Activated naive CD4-positive, alpha-beta T cell treated with anti-CD3 and anti-CD28 coated beads, Interleukin-2, amount 50 U/mL, for 16 hours (primary cell): ENCODE measurements around the gene CEMIP.

Experiments
- DNase-seq: peaks from one replicate; pipeline ENCODE4 v3.0.0-alpha.2; 2020

Gene CEMIP

GRCh38 chr15:80898040-80898439, 118.9 kb downstream of the CEMIP start:
- DNase-seq: no peak

- no peak for DNase-seq
Measured at GRCh38 chr15:80902298-80902801, 123.2 kb downstream of the CEMIP start.

GRCh38 chr15:80904998-80905397, 125.8 kb downstream of the CEMIP start:
- no peak for DNase-seq

GRCh38 chr15:80906159-80906766, 127.1 kb downstream of the CEMIP start:
- DNase-seq: no peak

DNA sequence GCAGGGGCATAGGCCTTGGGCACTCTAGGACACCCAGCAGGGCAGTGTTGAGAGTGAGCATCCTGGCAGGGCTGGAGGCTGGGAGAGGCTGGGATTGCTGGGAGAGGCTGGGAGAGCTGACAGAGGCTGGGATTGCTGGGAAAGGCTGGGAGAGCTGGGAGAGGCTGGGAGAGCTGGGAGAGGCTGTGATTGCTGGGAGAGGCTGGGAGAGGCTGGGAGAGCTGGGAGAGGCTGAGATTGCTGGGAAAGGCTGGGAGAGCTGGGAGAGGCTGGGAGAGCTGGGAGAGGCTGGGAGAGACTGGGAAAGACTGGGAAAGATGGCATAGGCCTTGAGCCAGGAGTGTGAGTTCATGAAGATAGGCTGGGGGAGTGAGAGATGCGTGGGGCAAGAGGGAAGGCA, 132.7 kb downstream of the CEMIP start:
- DNase-seq: no peak

DNA sequence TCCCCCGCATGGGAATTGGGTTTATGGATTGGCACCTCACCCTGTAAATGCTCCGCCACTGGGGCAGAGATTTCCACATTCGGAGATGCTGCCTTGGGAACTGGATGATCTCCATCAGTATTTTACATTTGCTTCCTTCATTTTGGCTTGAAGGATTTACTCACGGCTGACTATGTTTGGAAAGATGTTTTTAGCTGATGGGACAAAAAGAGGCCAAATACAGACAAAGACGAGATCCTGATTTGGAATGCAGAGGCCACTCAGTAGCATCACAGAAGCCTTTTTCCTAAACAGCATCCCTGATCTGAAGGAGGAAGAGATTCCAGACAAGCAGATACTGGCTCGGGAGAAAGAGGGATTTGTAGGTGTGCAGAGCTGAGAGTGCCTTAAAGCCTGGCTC, 133.5 kb downstream of the CEMIP start:
- DNase-seq: no peak

DNA sequence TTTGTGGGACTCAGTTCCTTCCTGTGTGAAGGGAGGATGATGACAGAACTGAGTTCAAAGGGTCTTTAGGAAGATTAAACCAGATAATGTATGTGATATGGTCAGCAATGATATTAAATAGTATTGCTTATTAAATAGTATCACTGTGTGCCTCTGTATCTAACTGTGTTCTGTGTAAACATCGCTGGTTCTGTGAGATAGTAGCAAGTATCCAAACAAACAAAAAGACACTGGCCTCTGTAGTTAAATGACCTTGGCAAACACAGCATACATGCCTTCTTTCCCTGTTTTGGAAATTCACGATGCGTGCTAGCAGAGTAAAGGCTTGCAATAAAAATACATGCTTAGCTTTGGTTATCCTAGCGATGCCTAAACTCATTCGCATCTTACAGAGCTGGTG, 134.4 kb downstream of the CEMIP start:
- no peak for DNase-seq

DNA sequence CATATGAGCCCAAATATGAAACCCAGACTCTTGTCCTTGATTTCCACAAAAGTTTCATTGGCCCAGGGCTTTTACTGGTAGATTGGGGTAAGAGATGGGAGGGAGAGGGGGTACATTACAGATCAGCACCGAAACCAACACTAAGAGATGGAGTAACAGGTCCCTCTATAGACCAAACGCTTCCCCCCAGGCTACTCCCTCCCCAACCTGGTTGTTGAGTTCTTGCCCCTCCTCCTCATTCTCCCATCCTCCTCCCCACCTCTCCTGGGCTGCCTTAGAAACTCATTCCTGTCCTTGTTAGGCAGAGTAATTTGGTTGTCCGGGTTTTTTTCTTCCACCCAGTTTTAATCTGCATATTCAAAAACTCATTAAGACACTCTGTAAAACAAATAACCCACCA, 136.3 kb downstream of the CEMIP start:
- no peak for DNase-seq

GRCh38 chr15:80916056-80916455, 136.9 kb downstream of the CEMIP start:
- DNase-seq: no peak

DNA sequence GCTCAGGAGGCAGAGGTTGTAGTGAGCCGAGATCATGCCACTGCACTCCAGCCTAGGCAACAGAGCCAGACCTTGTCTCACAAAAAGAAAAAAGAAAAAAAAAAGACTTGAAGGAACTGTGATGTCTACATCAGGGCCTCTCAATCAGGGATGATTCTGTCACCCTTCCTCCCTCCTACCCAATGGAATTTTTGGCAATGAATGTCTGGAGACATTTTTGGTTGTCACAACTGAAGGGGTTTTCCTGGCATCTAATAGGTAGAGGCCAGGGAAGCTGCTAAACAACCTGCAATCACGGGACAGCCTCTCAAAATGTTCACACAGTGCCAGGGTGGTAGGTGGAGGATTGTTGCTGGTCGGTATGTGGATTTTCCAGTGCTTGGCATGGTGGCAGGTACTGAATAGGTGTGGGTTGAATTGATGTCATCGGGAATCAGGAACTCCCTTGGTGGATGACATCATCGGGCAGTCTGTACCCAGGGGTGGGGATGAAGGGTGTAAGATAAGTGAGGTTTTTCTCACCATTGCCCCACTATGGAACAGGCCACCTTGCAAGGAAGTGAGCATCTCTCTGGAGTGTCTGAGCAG, 139.1 kb downstream of the CEMIP start:
- DNase-seq: no peak

DNA sequence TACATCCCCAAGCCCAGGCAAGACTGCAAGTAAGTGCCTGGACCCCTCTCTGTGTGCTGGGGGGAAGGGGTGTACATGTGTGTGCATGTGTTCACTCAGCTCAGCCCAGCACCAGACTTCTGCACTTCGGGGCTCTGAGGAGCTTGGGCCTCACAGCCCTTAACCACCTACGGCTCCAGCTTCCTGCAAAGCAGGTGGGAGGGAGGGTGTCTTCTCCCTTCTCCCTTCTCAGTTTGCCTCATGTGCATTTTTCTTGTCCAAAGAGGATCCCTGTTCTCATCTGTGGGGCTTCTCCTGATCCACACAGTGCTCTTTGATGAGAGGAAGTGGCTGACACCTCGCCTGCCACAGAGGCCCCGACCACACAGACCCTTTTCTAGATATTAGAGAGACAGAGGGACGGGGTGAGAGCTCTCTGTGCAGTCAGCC, 141.1 kb downstream of the CEMIP start:
- no peak for DNase-seq

GRCh38 chr15:80921736-80922410, 142.7 kb downstream of the CEMIP start:
- DNase-seq: no peak

DNA sequence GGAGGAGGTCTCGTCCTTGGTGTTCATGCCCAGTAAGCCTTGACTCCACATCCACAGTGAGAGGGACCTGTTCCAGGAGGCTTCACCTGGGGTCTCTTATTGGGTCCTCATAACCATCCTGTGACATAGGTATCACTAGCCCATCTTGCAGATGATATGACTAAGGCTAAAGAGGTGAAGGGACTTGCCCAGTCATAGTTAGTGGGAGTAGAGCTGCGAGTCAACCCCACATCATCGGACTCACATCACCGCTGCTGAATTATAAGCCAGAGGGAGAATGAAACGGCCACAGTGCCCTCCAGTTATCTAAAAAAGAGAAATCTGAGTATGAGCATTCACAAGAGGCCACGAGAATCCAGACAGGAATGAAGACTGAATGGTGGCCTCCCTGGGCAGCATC, 144.5 kb downstream of the CEMIP start:
- DNase-seq: no peak

GRCh38 chr15:80924278-80924677, 145.1 kb downstream of the CEMIP start:
- DNase-seq: no peak

- no peak for DNase-seq
Measured at GRCh38 chr15:80925597-80926059, 146.5 kb downstream of the CEMIP start.

- no peak for DNase-seq
Measured at GRCh38 chr15:80926126-80926525, 147.0 kb downstream of the CEMIP start.

GRCh38 chr15:80929225-80929624, 150.1 kb downstream of the CEMIP start:
- DNase-seq: no peak

GRCh38 chr15:80929689-80930088, 150.5 kb downstream of the CEMIP start:
- no peak for DNase-seq

DNA sequence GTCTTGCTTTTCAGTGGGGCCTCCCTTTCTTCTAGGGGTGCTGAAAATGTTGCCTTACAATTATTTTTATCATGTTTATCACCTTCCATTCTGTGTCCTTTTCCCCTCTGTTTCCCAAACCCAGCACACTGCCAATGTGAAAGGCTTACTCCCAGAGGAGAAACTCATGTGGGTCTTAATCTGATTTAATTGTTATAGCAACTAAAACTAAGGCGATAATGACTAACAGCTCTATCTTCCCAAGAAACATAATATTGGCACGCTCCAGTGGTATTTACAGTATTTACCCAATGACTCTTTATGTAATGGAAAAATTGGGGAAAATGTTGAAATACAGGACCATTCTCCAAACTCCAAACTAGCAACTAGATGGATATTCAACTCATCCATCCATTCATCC, 152.0 kb downstream of the CEMIP start:
- DNase-seq: no peak

DNA sequence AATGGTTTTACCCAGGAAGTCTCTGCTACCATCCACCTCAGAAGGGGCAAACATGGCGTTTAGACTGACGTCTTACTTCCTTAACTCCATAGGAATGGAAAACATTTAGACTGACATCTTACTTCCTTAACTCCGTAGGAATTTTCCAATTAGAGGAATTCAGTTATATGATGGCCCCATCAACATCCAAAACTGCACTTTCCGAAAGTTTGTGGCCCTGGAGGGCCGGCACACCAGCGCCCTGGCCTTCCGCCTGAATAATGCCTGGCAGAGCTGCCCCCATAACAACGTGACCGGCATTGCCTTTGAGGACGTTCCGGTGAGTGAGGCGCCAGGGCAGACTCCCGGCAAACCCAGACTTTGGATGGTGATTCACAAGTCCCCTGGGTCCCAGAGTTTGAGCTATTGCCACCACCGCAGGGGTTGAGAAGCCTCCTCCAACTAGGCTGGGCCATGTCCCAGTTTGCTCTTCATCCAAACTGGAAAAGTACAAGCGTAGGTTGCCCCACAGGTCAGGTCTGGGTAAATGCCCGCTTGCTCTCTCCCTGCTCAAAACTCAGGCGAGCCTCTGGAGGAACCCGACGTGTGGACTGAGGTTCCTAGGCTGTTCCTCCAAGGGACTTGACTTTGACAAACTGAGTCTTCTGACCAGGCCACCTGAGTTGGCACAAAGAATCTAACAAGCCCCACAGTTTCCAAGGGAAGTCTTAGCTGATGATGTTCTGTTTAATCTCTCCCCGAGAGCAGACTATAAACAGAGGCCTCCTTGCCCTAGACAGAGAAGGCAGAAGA, 152.7 kb downstream of the CEMIP start:
- DNase-seq: no peak

DNA sequence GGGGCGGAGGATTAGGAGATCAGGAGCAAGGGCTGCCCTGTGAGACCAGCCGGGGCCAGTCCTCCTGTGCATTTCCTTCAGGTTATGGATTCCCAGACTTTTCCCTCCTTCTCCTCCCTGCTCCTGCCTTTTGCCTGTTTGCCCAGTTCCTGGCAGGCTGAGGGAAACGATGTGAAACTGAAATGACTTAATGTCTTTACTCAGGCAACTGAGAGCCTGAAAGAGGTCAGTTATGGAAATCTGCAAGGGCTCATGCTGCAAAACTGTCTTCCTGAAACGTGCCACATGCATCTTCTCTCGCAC, 153.3 kb downstream of the CEMIP start:
- DNase-seq: no peak

DNA sequence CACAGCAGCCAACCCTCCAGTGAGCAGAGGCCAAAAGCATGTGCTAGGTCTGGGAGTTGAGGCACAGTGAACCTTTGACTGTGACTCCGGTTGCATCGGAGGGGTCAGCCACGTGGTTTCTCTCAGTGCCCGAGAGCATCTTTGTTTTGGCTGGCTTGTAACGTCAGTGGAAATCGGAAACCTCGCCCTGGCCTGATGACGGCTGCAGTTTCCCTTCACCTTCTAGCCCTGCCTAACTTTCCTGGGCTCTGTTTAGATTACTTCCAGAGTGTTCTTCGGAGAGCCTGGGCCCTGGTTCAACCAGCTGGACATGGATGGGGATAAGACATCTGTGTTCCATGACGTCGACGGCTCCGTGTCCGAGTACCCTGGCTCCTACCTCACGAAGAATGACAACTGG, 153.8 kb downstream of the CEMIP start:
- DNase-seq: no peak

DNA sequence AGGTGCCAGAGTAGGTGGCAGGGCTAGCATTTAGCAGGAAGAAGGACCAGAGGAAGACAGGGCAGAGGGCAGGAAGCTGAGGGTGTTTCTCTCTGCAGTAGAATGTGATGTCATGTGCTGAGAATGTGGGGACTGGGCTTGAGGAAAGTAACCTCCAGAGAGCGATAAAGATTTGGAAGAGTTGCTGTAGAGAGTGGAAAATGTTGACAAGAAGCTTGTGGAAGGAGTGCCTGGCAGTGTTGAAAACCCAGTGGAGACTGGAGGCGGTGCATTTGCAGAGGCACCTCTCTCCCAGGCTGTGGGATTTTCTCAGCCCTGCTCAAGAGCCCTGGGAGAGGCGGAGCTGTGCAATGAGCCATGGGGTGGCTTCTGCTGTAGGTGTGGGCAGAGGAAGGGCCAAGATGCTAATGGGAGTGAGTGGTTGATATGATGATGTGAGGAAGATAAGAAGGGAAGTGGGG, 155.6 kb downstream of the CEMIP start:
- no peak for DNase-seq
